AG04450 (cell line): ENCODE results near the gene PSTPIP2. TPM values are rescaled to one million over a fixed set of nuclear protein-coding genes. Genes with fewer than 3 reads are reported as not detected.
A peak's percentile ranks its signal among the peaks of the same experiment; 100 is the strongest.
"Not testable (repeated sequence)": the region's sequence is repeated elsewhere in the genome, so short reads cannot be mapped to it uniquely, and the experiment has no call there.

Experiments used
- CTCF ChIA-PET: fragments of 300-600, 350-600 bp; formaldehyde crosslinking; extraction: SDS; loops from one replicate; lab custom pipeline; 2022; ENCODE audit warnings: antibody characterized with exemption, inconsistent platforms; lab: Charles Lee
- POLR2A ChIA-PET: fragments of 350-600 bp; formaldehyde crosslinking; extraction: SDS; loops from one replicate; lab custom pipeline; 2021; ENCODE audit warnings: antibody characterized with exemption, inconsistent platforms; lab: Yijun Ruan, JAX
- DNase-seq: peaks from one replicate; pipeline ENCODE4 v3.0.0-alpha.2; 2011; ENCODE audit warnings: low read depth, low spot score
- H3K27ac ChIP-seq: one replicate; pipeline ENCODE4 v1.5.1; 2012; ENCODE audit warnings: low read depth, low read length, control low read depth
- H3K27me3 ChIP-seq: one replicate; pipeline ENCODE4 v1.6.0; 2012; ENCODE audit warnings: low read length; ENCODE audit not compliant: control insufficient read depth, insufficient read depth
- H3K4me3 ChIP-seq: 2 replicates; pipeline ENCODE4 v1.5.1; 2011; ENCODE audit warnings: mild to moderate bottlenecking, low read depth, low read length, control low read depth
- H3K9me3 ChIP-seq: 2 replicates; pipeline ENCODE4 v1.5.1; 2012; ENCODE audit warnings: low read length; ENCODE audit not compliant: control insufficient read depth, insufficient read depth
- polyA plus RNA-seq: library from polyadenylated mRNA; depleted of rRNA; stranded (reverse); fragments of >200 nt; gene quantifications from 2 replicates; pipeline ENCODE4 v1.2.3, GENCODE V29; 2011
- TF ChIP-seq, protein P1 (sequence below): IDR thresholded peaks from 2 replicates; pipeline ENCODE4 v1.5.1; 2011; ENCODE audit warnings: low read depth, low read length, control low read depth, inconsistent platforms

Gene PSTPIP2
- polyA plus RNA-seq, 1 experiment = 12.6 TPM

DNA sequence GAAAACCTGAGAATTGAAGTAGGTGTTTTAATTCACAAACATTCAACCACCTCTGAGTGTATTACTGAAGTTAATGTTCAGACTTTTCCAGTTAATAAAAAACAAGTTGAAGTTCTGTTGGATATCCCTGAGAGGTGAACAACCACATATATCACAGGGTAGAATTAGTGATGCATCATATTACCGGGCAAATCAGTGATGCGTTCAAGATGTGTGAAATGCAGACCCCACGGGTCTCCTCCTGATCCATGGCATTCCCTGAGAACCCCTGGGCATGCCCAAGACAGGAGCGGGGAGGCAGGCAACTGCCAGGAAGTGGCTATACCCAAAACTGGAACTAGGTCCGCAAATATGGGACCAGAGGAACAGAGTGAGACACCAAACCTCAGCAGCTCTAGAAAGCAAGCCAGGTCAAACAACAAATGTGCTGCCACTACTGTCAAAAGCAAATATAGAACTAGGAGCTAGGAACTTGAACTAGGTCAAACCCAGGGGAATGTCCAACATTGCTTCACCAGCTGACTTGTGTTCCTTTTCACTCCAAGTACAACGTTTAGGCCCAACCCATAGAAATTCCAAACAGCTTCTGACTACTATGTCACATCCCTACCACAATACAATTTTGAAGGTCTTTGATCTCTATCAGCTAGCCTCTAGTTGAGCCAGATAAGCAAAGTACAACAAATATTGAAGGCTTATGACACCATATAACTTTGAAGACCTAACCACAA is 20.2 kb downstream of the PSTPIP2 start:
- ChIA-PET POLR2A (interaction anchor here (0.8 to 1.1 kb wide), 2 partner anchors 9 to 10 kb away, joined by 3 to 7 read pairs; no protein-coding TSS in a partner anchor), CTCF (no interaction called here)
- TF ChIP-seq, protein P1, sequence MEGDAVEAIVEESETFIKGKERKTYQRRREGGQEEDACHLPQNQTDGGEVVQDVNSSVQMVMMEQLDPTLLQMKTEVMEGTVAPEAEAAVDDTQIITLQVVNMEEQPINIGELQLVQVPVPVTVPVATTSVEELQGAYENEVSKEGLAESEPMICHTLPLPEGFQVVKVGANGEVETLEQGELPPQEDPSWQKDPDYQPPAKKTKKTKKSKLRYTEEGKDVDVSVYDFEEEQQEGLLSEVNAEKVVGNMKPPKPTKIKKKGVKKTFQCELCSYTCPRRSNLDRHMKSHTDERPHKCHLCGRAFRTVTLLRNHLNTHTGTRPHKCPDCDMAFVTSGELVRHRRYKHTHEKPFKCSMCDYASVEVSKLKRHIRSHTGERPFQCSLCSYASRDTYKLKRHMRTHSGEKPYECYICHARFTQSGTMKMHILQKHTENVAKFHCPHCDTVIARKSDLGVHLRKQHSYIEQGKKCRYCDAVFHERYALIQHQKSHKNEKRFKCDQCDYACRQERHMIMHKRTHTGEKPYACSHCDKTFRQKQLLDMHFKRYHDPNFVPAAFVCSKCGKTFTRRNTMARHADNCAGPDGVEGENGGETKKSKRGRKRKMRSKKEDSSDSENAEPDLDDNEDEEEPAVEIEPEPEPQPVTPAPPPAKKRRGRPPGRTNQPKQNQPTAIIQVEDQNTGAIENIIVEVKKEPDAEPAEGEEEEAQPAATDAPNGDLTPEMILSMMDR = no peak
- H3K27me3 ChIP-seq = no peaks in the 10 kb centered on the region
- no peaks in the 10 kb centered on the region for H3K9me3 ChIP-seq
- no peak overlapping the region for H3K4me3 ChIP-seq
- H3K27ac ChIP-seq = peak overlapping the region; percentile 31
- no peak for DNase-seq

DNA sequence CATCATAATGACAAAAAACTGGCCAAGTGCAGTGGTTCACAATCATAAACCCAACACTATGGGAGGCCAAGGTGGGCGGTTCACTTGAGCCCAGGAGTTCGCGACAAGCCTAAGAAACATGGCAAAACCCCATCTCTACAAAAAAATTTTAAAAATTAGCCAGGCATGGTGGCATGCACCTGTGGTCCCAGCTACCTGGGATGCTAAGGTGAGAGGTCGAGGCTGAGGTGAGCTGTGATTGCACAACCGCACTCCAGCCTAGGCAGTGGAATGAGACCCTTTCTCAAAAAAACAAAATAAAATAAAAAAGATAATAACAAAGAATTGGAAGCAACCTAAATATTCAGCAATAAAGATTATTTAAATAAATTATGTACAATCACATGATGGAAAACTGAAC is 21.8 kb downstream of the PSTPIP2 start:
- CTCF ChIA-PET = no interaction called here
- Histone ChIP-seq H3K27me3 (no peaks in the 10 kb centered on the region), H3K4me3 (no peak overlapping the region), H3K9me3 (no peaks in the 10 kb centered on the region), H3K27ac (no peak overlapping the region)
- TF ChIP-seq, protein P1 = no peak
- DNase-seq = no peak
- POLR2A ChIA-PET = no interaction called here

DNA sequence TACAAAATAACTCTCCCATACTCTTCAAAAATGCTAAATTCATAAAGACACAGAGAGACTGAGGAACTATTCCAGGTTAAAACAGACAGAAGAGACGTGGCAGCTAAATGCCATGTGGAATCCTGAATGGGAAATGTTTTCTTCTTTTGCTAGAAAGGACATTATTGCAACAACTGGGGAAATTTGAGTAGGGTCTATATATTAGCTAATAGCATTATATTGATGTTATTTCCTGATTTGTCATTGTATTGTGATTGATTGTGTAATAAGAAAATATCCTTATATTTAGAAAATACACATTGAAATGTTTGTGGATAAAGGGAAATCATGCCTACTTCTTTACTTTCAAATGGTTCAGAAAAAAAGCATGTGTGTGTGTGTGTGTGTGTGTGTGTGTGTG is 23.4 kb downstream of the PSTPIP2 start:
- POLR2A ChIA-PET = no interaction called here
- H3K9me3 ChIP-seq = no peaks in the 10 kb centered on the region
- H3K27me3 ChIP-seq = no peaks in the 10 kb centered on the region
- CTCF ChIA-PET = interaction anchor here (0.6 kb wide), 1 partner anchor 164 kb away, joined by 3 read pairs; no protein-coding TSS in a partner anchor
- no peak for DNase-seq
- no peak overlapping the region for H3K27ac ChIP-seq
- no peak overlapping the region for H3K4me3 ChIP-seq
- TF ChIP-seq, protein P1 = no peak

DNA sequence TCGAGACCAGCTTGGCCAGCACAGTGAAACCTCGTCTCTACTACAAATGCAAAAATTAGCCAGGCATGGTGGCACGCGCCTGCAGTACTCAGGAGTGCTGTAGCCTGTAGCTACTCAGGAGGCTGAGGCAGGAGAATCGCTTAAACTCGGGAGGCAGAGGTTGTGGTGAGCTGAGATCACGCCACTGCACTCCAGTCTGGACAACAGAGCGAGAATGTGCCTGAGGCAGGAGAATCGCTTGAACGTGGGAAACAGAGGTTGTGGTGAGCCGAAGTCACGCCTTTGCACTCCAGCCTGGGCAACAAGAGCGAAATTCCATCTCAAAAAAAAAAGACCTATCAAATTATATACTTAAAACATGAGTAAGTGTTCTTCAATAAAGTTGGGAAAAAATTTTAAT is 24.7 kb downstream of the PSTPIP2 start:
- CTCF ChIA-PET, DNase-seq, H3K27me3 ChIP-seq, POLR2A ChIA-PET, H3K27ac ChIP-seq, H3K4me3 ChIP-seq, H3K9me3 ChIP-seq: not testable (repeated sequence)

DNA sequence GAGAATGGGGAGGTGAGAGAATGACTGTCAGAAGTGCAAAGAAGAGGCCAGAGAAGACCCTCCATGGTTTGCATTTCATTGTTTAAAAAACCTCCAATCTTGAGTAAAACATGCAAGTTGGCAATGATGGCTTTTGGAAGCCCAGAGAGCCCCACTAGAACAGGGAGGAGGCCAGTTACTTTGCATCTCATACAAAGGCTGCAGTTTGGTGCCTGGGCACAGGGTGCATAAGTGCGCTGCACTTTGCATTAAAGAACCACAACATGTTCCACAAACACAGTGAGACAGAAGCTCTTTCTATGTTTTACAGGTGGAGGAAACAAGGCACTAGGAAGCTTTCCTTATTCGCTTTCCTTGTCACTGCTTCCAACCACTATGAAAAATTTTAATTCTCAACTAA is 25.4 kb downstream of the PSTPIP2 start:
- Histone ChIP-seq H3K9me3 (no peaks in the 10 kb centered on the region), H3K4me3 (no peak overlapping the region), H3K27ac (no peak overlapping the region), H3K27me3 (no peaks in the 10 kb centered on the region)
- ChIA-PET CTCF (no interaction called here), POLR2A (no interaction called here)
- no peak for DNase-seq
- TF ChIP-seq, protein P1 = no peak
